NCI-H187 (cell line): ENCODE data around the gene EFNA3.
A peak's percentile ranks its signal among the peaks of the same experiment; 100 is the strongest.

Source experiments
- DNase-seq, 2 experiments: peaks; one replicate each; lab custom pipeline; 2025; lab: John Stamatoyannopoulos, UW

The EFNA3 gene

GRCh38 chr1:155083052-155083541 is 4.5 kb downstream of the EFNA3 start:
- no peak for DNase-seq

DNA sequence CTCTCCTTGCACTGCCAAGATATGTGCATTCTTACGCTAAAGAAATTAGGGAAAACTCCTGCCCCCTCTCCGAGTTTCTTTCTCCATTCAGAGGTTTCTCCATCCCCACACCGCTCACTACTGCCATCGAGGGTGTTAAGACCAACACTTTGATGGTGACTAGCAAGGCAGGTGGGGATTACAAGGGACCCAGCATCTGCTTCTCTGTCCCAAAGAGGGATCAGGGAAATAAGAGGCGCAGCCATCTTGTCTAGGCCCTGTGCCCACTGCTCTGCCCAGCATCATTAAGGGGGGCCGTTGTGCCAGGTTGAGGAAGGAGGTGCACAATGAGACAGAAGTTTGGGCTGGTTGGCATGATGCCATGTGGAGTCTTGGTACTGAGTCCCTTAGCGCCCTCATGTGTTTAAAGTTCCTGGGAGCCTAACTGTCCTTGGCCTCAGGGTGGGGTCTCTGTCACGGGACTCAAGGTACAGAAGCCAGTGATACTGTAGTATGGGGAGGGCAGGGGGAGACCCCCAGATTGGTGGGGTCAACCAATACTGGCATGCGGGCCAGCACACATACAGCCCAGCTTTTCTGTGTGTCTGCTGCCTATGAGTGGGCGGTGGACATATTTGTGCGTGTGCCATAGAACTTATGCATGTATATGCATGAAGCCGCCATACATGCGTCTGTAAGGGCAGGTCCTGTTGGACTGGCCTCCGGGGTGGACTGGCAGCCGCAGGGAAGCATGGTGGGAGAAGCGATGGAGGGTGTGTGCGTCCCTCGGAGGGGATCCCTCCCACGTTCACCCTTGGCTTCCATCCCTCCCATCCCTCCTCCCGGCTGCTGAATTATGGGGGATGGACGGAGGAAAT is 5.5 kb downstream of the EFNA3 start:
- DNase-seq = no peak

GRCh38 chr1:155084722-155085503 is 6.3 kb downstream of the EFNA3 start:
- DNase-seq = peak; percentile 99

DNA sequence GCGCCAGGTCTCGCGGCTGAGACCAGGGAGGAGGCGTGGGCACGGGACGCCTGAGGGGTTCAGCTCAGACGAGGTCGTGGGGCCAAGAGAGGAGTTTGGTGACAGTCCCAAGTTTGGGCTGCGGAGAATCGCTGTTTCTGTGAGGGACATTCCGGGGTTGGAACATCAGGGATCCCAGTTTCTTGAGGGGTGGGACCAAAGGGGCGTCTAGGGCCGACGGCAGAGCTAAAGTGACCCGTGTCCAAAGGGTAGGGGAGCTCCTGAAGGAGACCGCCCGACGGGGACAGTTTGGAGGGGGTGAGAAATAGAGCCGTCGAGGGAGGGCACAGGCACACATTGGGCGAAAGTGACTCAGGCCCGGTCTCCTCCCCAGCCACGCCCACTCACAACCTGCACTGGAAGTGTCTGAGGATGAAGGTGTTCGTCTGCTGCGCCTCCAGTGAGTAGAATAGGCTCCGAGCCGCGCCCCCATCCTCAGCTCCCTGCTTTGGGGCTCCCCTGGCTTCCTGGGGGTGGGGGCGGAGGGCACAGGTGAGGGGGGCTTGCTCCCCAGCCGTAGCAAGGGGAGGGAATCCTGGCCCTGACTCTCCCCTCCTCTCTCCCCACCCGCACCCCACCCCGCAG is 7.0 kb downstream of the EFNA3 start:
- no peak for DNase-seq

DNA sequence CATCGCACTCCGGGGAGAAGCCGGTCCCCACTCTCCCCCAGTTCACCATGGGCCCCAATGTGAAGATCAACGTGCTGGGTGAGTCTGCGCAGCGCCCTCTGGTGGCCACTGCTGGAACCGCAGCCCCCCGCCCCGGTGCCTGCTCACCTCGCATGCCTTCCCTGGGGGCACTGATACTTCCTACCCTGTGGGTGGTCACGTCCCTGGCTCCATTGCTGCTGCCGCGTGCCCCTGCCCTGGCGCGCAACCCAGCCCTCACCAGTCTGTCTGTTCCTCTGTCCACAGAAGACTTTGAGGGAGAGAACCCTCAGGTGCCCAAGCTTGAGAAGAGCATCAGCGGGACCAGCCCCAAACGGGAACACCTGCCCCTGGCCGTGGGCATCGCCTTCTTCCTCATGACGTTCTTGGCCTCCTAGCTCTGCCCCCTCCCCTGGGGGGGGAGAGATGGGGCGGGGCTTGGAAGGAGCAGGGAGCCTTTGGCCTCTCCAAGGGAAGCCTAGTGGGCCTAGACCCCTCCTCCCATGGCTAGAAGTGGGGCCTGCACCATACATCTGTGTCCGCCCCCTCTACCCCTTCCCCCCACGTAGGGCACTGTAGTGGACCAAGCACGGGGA is 7.6 kb downstream of the EFNA3 start:
- DNase-seq = peak; percentile 38 to 52

DNA sequence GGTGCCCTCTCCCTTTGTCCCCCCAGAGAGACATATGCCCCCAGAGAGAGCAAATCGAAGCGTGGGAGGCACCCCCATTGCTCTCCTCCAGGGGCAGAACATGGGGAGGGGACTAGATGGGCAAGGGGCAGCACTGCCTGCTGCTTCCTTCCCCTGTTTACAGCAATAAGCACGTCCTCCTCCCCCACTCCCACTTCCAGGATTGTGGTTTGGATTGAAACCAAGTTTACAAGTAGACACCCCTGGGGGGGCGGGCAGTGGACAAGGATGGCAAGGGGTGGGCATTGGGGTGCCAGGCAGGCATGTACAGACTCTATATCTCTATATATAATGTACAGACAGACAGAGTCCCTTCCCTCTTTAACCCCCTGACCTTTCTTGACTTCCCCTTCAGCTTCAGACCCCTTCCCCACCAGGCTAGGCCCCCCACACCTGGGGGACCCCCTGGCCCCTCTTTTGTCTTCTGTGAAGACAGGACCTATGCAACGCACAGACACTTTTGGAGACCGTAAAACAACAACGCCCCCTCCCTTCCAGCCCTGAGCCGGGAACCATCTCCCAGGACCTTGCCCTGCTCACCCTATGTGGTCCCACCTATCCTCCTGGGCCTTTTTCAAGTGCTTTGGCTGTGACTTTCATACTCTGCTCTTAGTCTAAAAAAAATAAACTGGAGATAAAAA is 8.4 kb downstream of the EFNA3 start:
- DNase-seq = no peak

- DNase-seq = peak; percentile 57 to 81
These were observed 12.7 kb downstream of the EFNA3 start for GRCh38 chr1:155091071-155092051.

GRCh38 chr1:155092131-155092530 is 13.5 kb downstream of the EFNA3 start:
- DNase-seq = no peak

DNA sequence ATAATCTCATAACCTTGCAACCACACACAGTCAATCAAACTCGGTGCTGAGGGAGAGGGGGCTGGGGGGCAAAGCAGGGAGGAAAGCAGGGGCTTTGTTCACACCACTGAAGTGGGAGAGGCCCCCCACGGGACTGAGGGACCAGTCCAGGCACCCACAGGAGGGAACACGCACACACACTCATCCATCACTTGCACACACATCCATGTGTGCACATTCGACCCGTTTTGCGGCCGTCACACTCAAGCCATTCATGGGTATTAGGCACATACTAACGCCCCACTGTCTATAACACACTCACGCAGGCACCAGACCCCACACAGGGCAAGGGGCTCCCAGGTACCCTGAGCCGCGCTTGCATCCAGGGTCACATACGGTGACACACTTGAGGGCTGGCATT is 14.0 kb downstream of the EFNA3 start:
- DNase-seq = no peak

DNA sequence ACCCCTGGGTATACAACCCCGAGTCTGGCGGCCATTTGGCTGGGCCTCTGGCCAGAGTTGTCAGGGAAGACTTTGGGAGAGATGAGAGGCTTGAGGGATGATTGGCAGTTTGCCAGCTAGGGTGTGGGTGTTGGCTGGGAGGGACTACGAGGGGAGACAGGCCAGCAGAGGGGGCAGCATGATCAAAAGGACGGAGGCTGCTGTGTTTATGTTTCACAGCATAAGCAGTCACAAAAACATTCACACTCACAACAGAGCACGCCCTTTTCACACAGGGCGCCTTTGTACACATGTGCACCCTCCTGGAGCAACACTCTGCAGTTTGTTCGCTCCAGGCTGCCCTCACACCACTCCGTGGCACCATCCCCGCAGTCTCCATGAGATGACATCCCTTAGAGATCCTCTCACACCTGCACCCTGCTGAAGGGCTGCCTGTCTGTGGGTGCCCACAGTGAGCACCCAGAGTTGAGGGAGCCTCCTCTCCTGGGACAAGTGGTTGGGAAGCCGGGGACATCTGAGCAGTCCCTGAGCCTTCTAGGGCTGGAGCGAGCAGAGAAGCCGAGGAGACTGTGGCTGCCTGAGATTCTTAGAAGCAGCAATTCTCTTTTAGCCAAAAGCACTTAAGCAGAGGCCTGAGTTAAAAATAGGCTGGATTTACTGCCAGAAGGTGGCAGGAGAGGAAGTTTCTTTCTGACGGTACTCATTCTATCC is 15.4 kb downstream of the EFNA3 start:
- peak in 1 of 2 experiments; percentile 22 for DNase-seq

DNA sequence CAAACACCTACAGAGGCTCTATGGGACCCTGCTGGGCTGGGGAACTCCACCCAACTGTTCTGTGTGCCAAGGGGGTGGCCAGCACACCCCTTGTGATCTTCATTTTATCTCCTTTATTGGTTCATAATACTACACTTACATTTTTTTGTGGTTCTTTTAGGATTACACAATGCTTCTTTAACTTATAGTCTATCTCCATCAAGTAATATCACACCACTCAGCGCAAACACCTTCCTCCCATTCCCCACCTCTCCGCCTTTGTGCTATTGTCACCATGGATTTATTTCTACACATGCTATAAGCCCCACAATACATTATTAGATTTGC is 15.9 kb downstream of the EFNA3 start:
- no peak for DNase-seq

GRCh38 chr1:155099331-155099730 is 20.7 kb downstream of the EFNA3 start:
- no peak for DNase-seq

GRCh38 chr1:155103325-155103724 is 24.7 kb downstream of the EFNA3 start:
- DNase-seq = no peak

DNA sequence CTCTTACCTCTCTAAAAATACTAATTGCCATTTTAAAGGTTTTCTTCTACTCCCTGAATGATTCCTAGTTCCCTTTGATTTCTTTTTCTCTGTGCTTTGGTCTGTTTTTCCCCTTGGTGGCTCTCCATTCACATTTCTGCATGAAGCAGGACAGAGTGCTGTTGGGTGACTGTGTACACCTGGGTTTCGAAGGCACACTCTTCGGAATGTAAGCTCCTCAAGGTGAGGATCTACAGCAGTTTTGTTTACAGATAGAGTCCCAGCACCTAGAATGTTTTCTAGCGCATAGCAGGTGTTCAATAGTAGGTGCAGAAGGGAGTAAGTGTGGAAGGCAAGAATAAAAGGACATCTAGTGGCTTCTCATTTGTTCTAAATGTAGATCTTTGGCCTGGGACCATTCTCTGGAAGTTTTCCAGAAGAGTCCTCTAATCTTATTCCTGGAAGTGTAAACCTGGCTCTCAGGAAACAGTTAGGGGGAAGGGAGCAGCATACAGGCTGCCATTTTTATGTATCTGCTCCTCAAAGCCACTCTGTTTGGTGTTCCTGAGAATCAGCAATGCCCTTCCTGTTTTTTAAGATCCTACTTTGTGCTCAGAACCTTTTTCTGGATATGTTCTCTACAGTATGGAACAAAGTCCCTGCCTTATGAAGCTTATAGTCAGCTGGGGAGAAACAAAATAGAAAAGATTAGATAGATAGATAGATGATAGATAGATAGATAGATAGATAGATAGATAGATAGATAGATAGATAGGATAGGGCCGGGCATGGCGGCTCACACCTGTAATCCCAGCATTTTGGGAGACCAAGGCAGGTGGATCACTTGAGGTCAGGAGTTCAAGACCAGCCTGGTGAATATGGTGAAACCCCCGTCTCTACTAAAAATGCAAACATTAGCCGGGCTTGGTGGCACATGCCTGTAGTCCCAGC is 26.2 kb downstream of the EFNA3 start:
- DNase-seq = no peak

GRCh38 chr1:155105604-155106011 is 27.0 kb downstream of the EFNA3 start:
- no peak for DNase-seq

DNA sequence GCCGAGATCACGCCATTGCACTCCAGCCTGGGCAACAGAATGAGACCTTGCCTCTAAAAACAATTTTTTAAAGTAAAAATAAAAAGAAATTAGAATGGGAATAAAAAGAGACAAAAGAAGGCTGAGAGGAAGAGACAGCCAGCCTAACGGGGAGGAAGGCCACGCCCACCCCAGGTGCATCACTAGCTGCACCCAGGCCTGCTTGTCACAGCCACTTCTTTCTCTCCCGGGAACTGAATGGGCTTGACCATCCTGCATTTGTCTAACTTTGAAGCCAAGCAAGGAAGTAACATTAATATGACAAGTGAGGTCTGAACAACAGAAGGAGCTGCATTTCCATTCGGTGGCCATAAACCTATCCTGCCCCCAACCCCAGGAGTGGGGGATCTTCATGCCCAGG is 28.2 kb downstream of the EFNA3 start:
- DNase-seq = peak in 1 of 2 experiments; percentile 59

GRCh38 chr1:155107309-155108264 is 28.9 kb downstream of the EFNA3 start:
- DNase-seq = no peak
